OCI-LY1 (cell line): Measurements from ENCODE around the gene NUP88.

Experiments used
- H2AFZ ChIP-seq: fragments of 200-600 bp; sonication (generic), shearing (Covaris generic); 2 replicates; pipeline ENCODE4 v1.6.0; 2014; ENCODE audit warnings: antibody characterized with exemption, mild to moderate bottlenecking, low read length
- H3F3A ChIP-seq: fragments of 200-600 bp; sonication (generic), shearing (Covaris generic); 2 replicates; pipeline ENCODE4 v1.6.0; 2014; ENCODE audit warnings: mild to moderate bottlenecking, antibody characterized with exemption, low read length, moderate library complexity; ENCODE audit not compliant: insufficient read depth
- H3K27ac ChIP-seq: fragments of 200-600 bp; sonication (generic); 2 replicates; pipeline ENCODE4 v1.5.1; 2014; ENCODE audit warnings: low read length, mixed run types, mild to moderate bottlenecking, low read depth; ENCODE audit not compliant: poor library complexity, severe bottlenecking
- H3K27me3 ChIP-seq: fragments of 200-600 bp; sonication (generic); 2 replicates; pipeline ENCODE4 v1.6.0; 2014; ENCODE audit warnings: antibody characterized with exemption, mild to moderate bottlenecking, low read length, moderate library complexity; ENCODE audit not compliant: insufficient read depth
- H3K36me3 ChIP-seq: fragments of 200-600 bp; sonication (generic); 2 replicates; pipeline ENCODE4 v1.6.1; 2014; ENCODE audit warnings: mild to moderate bottlenecking, antibody characterized with exemption, low read length, moderate library complexity, mixed read lengths; ENCODE audit not compliant: insufficient read depth
- H3K4me1 ChIP-seq: fragments of 200-600 bp; sonication (generic); 2 replicates; pipeline ENCODE4 v1.5.1; 2014; ENCODE audit warnings: mild to moderate bottlenecking, low read length, moderate library complexity; ENCODE audit not compliant: insufficient read depth, severe bottlenecking
- H3K4me2 ChIP-seq: fragments of 200-600 bp; sonication (generic), shearing (Covaris generic); 2 replicates; pipeline ENCODE4 v1.6.1; 2014; ENCODE audit warnings: low read length
- H3K4me3 ChIP-seq: fragments of 200-600 bp; sonication (generic); 2 replicates; pipeline ENCODE4 v1.5.1; 2014; ENCODE audit warnings: low read length, low read depth, mild to moderate bottlenecking, mixed read lengths; ENCODE audit not compliant: poor library complexity, severe bottlenecking
- H3K79me2 ChIP-seq: fragments of 200-600 bp; shearing (Covaris generic); 2 replicates; pipeline ENCODE4 v1.6.1; 2016; ENCODE audit warnings: mixed run types, low read length, mixed read lengths; ENCODE audit not compliant: insufficient read depth
- H3K9ac ChIP-seq: fragments of 200-600 bp; sonication (generic), shearing (Covaris generic); 2 replicates; pipeline ENCODE4 v1.6.1; 2014; ENCODE audit warnings: mild to moderate bottlenecking, low read length, mixed read lengths
- H3K9me2 ChIP-seq: fragments of 200-600 bp; sonication (generic), shearing (Covaris generic); 2 replicates; pipeline ENCODE4 v1.6.1; 2014; ENCODE audit warnings: low read depth, mild to moderate bottlenecking, low read length, mixed read lengths
- H3K9me3 ChIP-seq: fragments of 200-600 bp; shearing (Covaris generic); 2 replicates; pipeline ENCODE4 v1.6.1; 2014; ENCODE audit warnings: low read length, mixed read lengths
- H4K20me1 ChIP-seq: fragments of 200-600 bp; sonication (generic), shearing (Covaris generic); 2 replicates; pipeline ENCODE4 v1.6.0; 2016; ENCODE audit warnings: mild to moderate bottlenecking, low read length; ENCODE audit not compliant: insufficient read depth
- CTCF ChIP-seq: fragments of 200-600 bp; sonication (generic), shearing (Covaris generic); IDR thresholded peaks from 2 replicates; pipeline ENCODE4 v1.5.1; 2017; ENCODE audit warnings: mild to moderate bottlenecking, antibody characterized with exemption, low read length, moderate library complexity, mixed read lengths
- EZH2 ChIP-seq: fragments of 200-600 bp; sonication (generic), shearing (Covaris generic); IDR thresholded peaks from 2 replicates; pipeline ENCODE4 v1.8.0; 2017; ENCODE audit warnings: borderline replicate concordance, mixed run types, mild to moderate bottlenecking, antibody characterized with exemption, low read length, moderate library complexity, mixed read lengths

Gene NUP88

GRCh38 chr17:5429191-5429887 is 9.9 kb upstream of the NUP88 start:
- Histone ChIP-seq H3K27me3 (no peaks in the 10 kb centered on the region), H3F3A (peaks cover 3% of the 10 kb centered on the region; the same call in 1 of the 2 replicates), H3K4me3 (no peak overlapping the region), H3K9me2 (no peaks in the 10 kb centered on the region), H3K4me1 (no peaks in the 10 kb centered on the region), H3K9me3 (no peaks in the 10 kb centered on the region), H3K27ac (no peak overlapping the region), H3K9ac (no peak overlapping the region), H3K36me3 (peaks cover 95% of the 10 kb centered on the region), H2AFZ (no peak overlapping the region), H3K4me2 (no peak overlapping the region), H3K79me2 (no peaks in the 10 kb centered on the region), H4K20me1 (no peaks in the 10 kb centered on the region)
- TF ChIP-seq EZH2, result no peak
- TF ChIP-seq CTCF, result no peak

GRCh38 chr17:5425826-5426225 is 6.4 kb upstream of the NUP88 start:
- H2AFZ ChIP-seq, result no peak overlapping the region
- H3K79me2 ChIP-seq, result peaks cover 8% of the 10 kb centered on the region
- H3F3A ChIP-seq, result no peaks in the 10 kb centered on the region
- peaks cover 17% of the 10 kb centered on the region for H3K4me1 ChIP-seq
- no peak overlapping the region for H3K4me2 ChIP-seq
- no peaks in the 10 kb centered on the region for H3K9me2 ChIP-seq
- no peaks in the 10 kb centered on the region for H3K9me3 ChIP-seq
- no peak overlapping the region for H3K4me3 ChIP-seq
- H4K20me1 ChIP-seq, result no peaks in the 10 kb centered on the region
- H3K27ac ChIP-seq, result no peak overlapping the region
- no peak for TF ChIP-seq CTCF
- no peak for TF ChIP-seq EZH2
- H3K27me3 ChIP-seq, result no peaks in the 10 kb centered on the region
- H3K36me3 ChIP-seq, result peaks cover 91% of the 10 kb centered on the region
- no peak overlapping the region for H3K9ac ChIP-seq

- Histone ChIP-seq H3K4me3 (no peak overlapping the region), H3K9me2 (no peaks in the 10 kb centered on the region), H3K4me2 (no peak overlapping the region), H3K9me3 (no peaks in the 10 kb centered on the region), H3K36me3 (peaks cover 81% of the 10 kb centered on the region), H3K27ac (no peak overlapping the region), H3K79me2 (peaks cover 13% of the 10 kb centered on the region), H3K9ac (no peak overlapping the region), H3F3A (no peaks in the 10 kb centered on the region), H2AFZ (no peak overlapping the region), H3K27me3 (no peaks in the 10 kb centered on the region), H4K20me1 (no peaks in the 10 kb centered on the region), H3K4me1 (peaks cover 21% of the 10 kb centered on the region)
- TF ChIP-seq CTCF (no peak), EZH2 (no peak)
Observed at GRCh38 chr17:5424909-5425308, 5.4 kb upstream of the NUP88 start.
